NCI-H2227 treated with DMSO at 0.1 percent for 48 hours (cell line): ENCODE measurements around the gene ZNF232.
A peak's percentile ranks its signal among the peaks of the same experiment; 100 is the strongest.
"Not testable (repeated sequence)": the region's sequence is repeated elsewhere in the genome, so short reads cannot be mapped to it uniquely, and the experiment has no call there.

Source experiments
- DNase-seq: peaks from one replicate; lab custom pipeline; 2025; lab: John Stamatoyannopoulos, UW

The ZNF232 gene

DNA sequence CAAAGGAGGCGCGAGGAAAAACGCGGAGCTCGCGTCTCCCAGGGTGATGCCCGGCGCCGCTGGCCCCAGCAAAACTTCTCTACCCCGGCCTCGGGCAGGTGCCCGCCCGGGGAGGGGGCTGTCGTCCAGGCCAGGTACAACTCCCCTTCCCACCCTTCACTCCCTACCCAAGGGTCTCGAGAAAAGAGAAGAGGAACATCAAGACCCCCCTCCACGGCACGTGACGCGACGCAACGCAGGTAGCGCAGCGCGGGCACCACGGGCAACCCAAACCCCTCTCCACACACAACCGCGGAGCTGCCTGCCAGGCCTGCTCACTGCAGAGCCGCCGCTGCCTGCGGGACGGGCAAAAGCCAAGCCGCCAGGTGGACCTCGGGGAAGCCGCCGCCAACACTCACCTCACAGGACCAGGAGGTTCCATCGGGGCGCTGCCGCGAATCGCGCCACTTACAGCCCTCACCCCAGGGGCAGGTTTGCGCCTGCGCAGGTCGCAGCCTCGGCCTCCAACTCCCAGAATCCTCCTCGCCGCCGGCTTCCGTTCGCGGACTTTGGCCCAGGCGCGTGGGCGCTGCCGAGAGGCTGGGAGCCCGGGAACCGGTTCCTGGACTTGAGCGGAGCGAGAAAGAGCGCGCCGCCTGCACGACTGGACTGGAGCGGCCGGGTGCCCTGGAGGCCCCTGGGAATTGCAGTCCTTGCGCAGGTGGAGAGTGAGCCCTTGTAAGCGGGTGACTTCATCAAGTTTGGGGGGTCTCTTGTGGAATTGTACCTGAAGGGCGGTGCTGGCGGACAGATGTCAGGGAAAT lies at the start of gene ZNF232:
Gene ZNF232, minus strand, starts transcription at position 477 of the 803 bp plus-strand sequence. Its CDS starts 56 bp downstream, at position 421.
- DNase-seq, result peak; percentile 72

DNA sequence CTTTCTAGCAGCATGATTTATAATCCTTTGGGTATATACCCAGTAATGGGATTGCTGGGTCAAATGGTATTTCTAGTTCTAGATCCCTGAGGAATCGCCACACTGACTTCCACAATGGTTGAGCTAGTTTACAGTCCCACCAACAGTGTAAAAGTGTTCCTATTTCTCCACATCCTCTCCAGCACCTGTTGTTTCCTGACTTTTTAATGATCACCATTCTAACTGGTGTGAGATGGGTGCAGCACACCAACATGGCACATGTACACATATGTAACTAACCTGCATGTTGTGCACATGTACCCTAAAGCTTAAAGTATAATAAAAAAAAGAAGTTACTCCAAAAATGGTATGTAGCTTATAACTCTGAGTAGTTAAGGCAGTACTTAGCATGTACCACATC lies 49.0 kb upstream of the ZNF232 start:
- not testable (repeated sequence) for DNase-seq

- not testable (repeated sequence) for DNase-seq
These were observed 34.4 kb upstream of the ZNF232 start for GRCh38 chr17:5146122-5146521.

GRCh38 chr17:5142877-5143276 lies 31.2 kb upstream of the ZNF232 start:
- DNase-seq, result not testable (repeated sequence)

- DNase-seq, result no peak
These were observed 27.7 kb upstream of the ZNF232 start for GRCh38 chr17:5139458-5139732.

GRCh38 chr17:5138616-5139457 lies 27.2 kb upstream of the ZNF232 start:
- DNase-seq, result no peak

GRCh38 chr17:5138198-5138544 lies 26.5 kb upstream of the ZNF232 start:
- not testable (repeated sequence) for DNase-seq

DNA sequence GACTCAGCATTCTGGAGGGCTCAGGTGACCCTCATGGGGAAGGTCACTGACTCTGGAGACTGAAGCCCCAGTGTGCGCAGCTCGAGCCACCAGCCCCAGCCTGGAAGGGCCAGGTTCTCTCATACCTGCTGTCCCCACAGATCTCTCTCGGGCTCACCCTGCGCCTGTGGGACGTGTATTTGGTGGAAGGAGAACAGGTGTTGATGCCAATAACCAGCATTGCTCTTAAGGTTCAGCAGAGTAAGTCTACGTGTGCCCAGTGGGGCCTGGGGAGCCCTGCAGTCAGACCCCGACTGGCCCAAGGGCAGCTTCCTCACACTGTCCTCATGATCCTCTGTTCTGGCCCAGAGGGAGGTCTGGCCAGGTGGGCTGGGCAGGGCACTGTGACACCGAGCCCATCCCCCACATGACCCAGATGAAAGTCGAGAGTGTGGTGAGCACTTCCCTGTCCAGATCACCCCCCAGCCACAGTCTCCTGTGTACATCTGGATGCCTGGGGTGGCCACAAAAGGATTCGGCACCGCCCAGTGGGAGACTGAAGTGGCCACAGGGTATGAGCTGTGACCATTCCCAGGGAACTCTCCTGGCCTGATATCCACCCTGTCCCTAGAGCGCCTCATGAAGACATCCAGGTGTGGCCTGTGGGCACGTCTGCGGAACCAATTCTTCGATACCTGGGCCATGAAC lies 26.0 kb upstream of the ZNF232 start:
- not testable (repeated sequence) for DNase-seq

- DNase-seq, result not testable (repeated sequence)
These were observed 25.1 kb upstream of the ZNF232 start for GRCh38 chr17:5136580-5137412.

GRCh38 chr17:5135726-5136579 lies 24.3 kb upstream of the ZNF232 start:
- no peak for DNase-seq

DNA sequence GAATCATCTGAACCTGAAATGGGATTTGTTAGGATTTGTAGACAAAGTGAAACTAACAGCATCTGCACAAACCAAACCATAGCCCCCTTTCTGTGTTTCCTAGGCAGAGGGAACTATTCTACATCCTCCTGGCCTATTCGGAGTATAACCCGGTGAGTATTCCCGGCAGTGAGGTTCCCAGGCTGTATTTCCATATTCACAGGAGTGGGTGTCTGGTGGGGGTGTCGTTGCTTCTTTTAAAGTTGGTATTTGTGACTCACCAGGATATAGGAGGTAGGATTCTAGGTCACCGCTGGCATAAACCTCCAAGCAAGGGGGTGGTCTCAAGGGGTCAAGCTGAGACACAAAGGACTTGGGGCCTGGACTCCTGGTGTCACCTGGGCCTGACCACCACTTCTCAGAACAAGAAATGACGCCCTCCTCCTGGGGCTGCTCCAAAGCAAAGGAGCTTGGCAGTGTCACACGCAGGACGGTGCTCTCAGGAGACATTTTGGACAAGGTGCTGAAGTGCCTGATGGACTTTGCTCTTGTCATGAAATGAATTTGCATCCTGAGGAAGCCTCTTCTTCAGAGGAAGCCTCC lies 23.5 kb upstream of the ZNF232 start:
- DNase-seq, result not testable (repeated sequence)

- DNase-seq, result not testable (repeated sequence)
These were observed 22.9 kb upstream of the ZNF232 start for GRCh38 chr17:5134571-5134970.

- DNase-seq, result not testable (repeated sequence)
These were observed 22.3 kb upstream of the ZNF232 start for GRCh38 chr17:5133961-5134360.

GRCh38 chr17:5133311-5133710 lies 21.6 kb upstream of the ZNF232 start:
- DNase-seq, result no peak

- not testable (repeated sequence) for DNase-seq
These were observed 21.0 kb upstream of the ZNF232 start for GRCh38 chr17:5132503-5133225.

DNA sequence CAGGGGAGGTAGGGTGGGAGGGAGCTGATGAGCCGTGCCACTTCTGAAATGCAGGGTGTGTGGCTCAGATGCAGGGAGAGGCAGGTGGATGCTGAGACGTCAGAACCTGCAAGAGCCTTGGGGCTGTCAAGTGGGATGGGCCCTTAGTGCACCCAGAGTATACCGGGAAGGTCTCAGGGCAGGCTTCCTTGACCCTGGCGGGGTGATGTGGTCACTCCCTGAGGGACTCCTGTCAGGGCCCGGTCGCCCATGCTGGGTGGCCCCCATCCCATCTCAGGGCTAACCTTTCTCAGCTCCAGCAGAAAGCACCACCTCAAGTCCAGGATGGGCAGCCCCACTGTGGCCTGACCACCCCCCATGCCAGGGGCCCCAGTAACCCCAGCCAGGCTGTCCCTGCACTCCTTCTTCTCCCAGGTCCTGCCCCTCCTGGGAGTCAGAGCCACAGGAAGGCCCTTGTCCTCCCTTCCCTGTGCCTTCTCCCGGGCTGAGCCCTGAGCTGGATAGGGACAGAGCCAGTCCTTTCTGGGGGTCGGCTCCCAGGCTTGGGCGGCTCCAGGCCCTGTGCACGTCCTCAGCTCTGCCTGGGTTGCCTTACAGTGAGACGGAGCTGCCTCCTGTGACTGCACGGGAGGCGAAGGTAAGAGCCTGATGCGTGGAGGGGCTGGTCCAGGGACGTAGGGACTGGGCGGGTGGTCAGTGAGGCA lies 20.3 kb upstream of the ZNF232 start:
- DNase-seq, result not testable (repeated sequence)

GRCh38 chr17:5131146-5131715 lies 19.6 kb upstream of the ZNF232 start:
- DNase-seq, result no peak

DNA sequence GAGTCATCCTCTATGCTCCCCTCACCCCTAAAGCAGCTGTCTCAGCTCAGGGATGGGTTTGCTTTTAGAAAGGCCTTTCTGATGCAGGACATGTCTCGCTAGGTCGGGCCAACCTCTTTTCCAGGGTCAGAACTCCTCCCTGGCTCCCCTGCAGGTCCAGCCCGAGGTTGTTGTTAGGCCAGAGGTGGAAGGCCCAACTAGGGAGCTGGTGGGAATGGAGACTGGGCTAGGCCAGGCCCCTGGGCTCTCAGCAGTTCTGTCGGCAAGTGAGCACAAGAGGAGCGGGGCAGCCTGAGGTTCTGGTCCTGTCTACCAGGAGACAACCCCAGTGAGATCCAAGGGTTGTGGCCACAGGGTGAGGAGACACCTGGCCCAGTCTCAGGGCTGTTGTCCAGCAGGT lies 19.0 kb upstream of the ZNF232 start:
- DNase-seq, result not testable (repeated sequence)

GRCh38 chr17:5130261-5130660 lies 18.6 kb upstream of the ZNF232 start:
- not testable (repeated sequence) for DNase-seq
